ENCODE measurements around the gene TTF2.

GRCh38 chr1:117014209-117014608, 45.9 kb upstream of the TTF2 start:
- TF ChIP-seq BHLHE40 (IDR thresholded peaks at IDR 0.05; ENCODE audit: borderline replicate concordance) (no peak), HDGF (IDR thresholded peaks at IDR 0.05; ENCODE audit: borderline replicate concordance) (no peak), L3MBTL2 (conservative IDR thresholded peaks at IDR 0.05) (no peak), TARDBP (IDR thresholded peaks at IDR 0.05) (no peak), CTBP1 (IDR thresholded peaks at IDR 0.05; ENCODE audit: borderline replicate concordance) (no peak), FOXK2 (IDR thresholded peaks at IDR 0.05) (no peak), ARNT (IDR thresholded peaks at IDR 0.05) (no peak), SP1 (IDR thresholded peaks at IDR 0.05) (no peak), ZNF384 (IDR thresholded peaks at IDR 0.05) (no peak), FOXM1 (IDR thresholded peaks at IDR 0.05; ENCODE audit: borderline replicate concordance) (no peak)
- TF ChIP-seq, protein P1, sequence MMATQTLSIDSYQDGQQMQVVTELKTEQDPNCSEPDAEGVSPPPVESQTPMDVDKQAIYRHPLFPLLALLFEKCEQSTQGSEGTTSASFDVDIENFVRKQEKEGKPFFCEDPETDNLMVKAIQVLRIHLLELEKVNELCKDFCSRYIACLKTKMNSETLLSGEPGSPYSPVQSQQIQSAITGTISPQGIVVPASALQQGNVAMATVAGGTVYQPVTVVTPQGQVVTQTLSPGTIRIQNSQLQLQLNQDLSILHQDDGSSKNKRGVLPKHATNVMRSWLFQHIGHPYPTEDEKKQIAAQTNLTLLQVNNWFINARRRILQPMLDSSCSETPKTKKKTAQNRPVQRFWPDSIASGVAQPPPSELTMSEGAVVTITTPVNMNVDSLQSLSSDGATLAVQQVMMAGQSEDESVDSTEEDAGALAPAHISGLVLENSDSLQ (IDR thresholded peaks at IDR 0.05) = no peak
